Measurements from ENCODE around the gene POLR2B.
A peak's percentile ranks its signal among the peaks of the same experiment; 100 is the strongest.
"Not testable (repeated sequence)": the region's sequence is repeated elsewhere in the genome, so short reads cannot be mapped to it uniquely, and the experiment has no call there.

Gene POLR2B

GRCh38 chr4:56990109-56990905 is 11.6 kb downstream of the POLR2B start:
- no peak for DNase-seq

DNA sequence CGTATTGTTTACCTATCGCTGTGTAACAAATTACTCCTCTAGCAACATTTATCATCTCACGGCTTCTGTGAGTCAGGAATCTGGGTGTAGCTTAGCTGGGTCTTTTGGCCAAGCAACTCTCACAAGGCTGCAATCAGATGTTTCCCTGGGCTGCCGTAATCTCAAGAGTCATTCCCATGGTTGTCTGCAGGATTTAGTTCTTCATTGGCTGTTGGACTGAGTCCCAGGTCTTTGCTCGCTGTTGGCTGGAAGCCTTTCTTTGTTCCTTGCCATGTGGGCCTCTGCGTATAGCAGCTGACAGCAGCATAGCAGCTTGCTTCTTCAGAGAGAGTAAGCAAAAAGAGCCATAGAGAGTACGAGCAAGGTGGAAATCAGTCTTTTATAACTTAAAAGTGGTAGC is 16.8 kb downstream of the POLR2B start:
- no peak for DNase-seq

DNA sequence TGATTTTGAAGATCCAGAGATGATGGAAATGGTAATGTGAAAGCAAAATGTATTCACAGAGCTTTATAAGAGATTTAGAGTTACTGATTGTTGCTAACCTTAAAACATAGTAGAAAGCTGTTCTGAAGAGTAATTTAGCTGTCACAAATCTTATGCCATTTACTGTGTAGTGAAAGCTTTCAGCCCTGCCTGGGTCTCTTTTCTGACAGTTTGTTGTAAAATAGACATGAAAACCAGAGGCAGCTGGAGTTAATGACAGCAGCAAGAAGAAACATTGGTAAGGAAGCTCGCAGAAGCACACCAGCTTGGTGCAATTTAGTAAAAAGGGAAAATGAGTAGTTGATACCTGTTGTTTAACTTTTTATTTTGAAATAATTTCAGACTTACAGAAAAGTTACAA is 21.1 kb downstream of the POLR2B start:
- no peak for DNase-seq

DNA sequence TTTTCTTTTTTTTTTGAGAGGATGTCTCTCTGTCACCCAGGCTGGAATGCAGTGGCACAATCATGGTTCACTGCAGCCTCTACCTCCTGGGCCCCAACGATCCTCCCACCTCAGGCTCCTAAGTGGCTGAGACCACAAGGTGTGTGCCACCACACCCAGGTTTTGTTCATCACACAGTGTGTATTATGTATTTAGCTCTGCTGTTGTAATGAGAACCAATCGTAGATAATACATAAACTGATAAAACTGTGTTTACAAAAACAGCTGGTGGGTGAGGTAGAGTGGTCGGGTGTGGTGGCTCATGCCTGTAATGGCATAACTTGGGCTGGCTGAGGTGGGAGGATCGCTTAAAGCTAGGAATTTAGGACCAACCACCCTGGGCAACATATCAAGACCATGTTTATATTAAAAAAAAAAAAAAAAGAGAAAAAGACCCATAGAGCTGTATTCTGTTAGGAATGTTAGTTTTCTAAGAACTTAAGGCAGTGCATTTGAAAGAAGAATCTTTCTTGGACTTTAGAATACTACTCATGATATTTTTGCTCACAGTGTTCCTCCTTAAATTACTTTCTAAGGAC is 34.9 kb downstream of the POLR2B start:
- no peak for DNase-seq

GRCh38 chr4:57018980-57019379 is 40.3 kb downstream of the POLR2B start:
- DNase-seq: no peak

GRCh38 chr4:57020467-57021101 is 41.9 kb downstream of the POLR2B start:
- DNase-seq: peak; percentile 6

DNA sequence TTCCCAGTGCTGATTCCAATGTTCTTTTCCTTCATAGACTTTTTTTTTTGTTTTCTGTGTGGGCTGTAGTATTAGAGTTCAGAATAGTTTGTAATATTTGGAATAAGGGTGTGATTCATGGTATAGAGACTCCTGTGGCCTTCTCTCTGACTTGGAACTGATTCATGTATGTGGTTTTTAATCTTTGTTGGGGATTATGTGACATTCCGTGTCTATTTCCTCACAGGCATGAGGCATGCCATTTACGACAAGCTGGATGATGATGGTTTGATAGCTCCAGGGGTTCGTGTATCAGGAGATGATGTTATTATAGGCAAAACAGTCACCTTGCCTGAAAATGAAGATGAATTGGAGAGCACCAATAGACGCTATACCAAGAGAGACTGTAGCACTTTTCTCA is 44.4 kb downstream of the POLR2B start:
- DNase-seq: peak; percentile 46

DNA sequence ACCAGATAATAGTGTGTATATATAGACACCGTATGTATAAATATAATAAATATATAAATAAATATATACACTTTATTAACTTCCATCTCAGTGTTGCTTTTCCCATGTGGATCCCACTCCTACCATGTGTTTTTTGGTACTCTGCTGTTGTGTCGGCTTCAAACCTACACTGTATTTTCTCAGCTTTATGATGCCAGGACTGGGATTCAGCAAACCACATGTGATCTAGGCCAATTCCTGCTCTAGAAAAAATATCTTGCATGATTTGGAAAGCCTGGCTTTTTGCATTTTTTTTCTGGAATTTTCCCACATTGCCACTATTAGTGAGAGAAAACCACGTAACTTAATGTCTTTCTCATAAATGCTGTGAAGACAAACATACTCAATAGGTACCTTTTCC is 55.8 kb downstream of the POLR2B start:
- DNase-seq: no peak

DNA sequence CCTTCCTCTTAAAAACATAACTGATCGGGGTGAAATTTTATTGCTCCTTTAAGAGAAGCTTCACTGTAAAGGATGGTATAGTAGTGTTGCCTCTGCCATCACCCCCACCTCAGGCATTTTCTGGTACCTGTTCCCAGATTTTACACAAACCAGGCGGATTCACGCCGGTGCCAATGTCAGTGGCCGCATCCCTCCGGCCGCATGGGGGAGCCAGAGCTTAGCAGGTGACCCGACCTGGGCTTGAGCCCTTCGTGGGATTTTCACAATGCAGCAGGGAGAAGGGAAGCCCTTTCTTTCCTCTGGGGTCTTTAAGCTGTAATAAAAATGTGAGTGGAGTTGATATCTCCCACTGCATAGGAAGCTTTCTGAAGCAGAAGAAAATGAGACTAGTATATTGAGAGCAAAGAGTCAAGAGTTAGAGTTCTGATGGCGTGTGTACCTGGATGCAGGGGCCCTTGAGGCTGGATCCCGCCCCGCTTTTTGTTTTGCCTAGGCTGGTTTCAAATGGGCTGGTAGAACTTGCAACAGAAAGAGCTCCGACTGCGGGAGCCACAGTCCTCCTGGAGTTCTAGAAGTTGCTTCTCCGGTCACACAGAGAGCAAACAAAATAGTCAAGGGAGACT is 59.4 kb downstream of the POLR2B start:
- DNase-seq: peak; percentile 50

DNA sequence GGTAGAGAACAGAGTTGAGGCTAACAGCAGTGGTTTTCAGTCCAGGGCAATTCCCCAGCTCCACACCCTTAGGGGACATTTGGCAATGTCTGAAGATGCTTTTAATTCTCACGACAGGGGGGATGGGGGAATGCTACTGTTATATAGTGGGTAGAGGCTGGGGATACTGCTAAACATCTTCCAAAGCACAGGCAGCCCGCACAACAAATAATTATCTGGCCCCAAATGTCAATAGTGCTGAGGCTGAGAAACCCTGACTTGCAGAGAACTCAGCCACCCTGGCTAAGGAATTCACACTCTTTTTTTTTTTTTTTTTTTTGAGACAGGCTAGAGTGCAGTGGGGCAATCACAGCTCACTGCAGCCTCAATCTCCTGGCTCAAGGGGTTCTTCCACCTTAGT is 60.6 kb downstream of the POLR2B start:
- no peak for DNase-seq

DNA sequence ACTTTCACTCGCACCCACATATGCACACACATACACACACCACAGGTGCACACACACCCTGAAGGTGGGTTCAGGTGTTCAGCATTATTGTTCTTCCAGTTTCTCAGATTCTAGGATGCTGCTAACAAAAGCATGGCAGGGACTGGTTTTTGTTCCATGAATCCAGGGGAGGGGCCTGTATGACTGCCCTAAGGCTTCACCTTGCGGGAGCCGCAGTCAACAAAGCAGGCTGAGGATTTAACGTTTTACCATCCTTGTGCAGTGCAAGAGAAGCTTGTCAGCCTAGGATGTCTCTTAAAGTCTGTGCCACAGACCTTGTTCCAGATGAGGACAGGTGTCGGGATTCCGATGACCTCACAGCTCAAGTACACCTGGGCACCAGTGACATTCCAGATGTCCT is 61.8 kb downstream of the POLR2B start:
- DNase-seq: no peak

- no peak for DNase-seq
These were observed 62.3 kb downstream of the POLR2B start for GRCh38 chr4:57041020-57041419.

DNA sequence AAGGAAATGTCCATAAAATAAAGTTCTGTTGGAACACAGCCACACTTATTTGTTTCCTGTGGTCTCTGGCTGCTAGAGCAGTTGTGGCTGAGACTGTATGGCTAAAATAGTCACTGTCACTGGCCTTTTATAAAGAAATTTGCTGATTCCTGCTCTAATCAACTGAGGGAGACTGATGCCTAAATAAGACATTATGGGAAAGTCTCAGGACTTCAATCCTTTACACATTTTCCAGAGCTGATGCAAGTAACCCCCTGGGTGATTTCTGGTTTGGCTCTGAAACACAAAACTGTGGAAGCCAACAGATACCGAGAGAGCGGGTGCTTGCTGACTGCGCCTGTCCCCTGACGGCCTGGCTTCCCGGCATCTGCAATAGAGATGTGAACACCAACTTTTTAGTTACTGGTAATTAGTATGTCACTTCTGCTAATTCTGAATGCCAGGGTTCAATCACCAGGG is 64.0 kb downstream of the POLR2B start:
- DNase-seq: no peak

DNA sequence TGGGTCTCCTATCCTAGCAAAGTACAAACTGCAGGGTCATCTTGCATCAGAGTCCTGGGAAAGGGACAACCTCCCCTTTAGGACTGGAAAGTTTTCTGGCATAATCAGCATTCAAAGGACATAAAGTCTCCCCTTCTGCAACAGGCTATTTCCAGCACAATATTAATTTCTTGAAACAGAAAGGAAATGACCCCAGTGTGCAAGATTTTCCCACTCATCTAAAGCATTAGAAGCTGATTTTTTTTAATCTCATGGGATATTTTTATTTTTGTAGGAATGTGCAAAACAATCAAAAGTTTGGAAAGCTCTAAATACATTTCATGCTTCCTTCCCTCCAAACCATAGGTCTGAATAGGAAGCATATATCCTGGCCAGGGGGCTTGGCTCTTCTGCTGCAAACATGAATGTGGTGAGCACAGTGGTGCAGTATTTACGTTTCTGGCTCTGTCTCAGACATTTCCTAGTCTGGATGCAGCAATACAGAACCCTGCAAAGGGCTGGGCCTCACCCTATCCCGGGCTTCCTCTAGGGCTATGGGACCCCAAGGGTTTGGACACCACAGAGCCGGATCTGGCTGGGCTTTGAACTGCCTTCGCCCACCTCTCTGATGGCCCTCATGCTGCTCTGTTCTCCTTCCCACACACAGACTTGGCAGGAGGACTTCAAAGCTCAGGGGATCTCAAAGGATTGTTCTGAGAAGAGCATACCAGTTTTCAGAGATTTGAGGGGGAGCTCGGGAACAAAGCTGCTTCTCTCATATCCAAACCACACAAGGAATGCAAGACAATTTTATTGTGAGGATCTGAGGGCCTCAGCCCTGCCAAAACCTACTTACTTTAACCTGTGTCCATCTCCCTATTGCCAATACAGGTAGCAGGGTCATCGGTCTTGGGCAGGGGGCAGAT is 64.9 kb downstream of the POLR2B start:
- DNase-seq: no peak

DNA sequence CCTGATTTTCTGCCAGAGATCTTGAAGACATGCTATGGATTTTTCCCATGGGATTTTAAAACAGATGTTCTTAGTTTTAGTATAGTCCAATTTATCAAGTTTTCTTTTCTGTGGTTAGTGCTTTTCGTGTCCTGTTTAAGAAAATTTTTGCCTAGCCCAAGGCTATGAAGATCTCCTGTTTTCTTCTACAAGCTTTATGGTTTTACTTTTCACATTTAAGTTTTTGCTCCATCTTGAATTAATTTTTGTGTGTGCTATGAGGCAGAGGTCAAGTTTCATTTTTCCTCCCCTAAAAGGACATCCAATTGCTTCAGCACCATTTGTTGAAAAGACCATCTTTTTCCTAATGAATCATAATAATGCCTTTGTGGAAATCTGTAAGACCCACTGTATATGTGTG is 65.6 kb downstream of the POLR2B start:
- no peak for DNase-seq

DNA sequence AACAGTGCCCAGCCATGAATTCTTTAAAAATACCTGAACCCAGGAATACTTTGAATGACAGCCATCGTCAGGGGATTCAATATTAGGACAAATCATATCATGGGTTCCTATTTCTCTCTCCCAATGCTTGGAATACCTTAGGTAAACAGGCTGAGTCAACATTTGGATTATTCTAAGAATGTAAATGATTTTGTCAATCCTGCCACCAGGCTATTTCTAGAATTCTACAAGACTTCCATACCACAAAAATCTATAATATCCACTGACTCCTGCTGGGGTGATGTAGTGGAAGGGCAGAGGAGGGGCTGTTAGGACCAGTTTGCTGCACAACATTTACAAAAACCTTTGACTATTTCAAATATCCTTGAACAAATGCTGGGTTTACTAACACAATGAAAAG is 66.3 kb downstream of the POLR2B start:
- no peak for DNase-seq

DNA sequence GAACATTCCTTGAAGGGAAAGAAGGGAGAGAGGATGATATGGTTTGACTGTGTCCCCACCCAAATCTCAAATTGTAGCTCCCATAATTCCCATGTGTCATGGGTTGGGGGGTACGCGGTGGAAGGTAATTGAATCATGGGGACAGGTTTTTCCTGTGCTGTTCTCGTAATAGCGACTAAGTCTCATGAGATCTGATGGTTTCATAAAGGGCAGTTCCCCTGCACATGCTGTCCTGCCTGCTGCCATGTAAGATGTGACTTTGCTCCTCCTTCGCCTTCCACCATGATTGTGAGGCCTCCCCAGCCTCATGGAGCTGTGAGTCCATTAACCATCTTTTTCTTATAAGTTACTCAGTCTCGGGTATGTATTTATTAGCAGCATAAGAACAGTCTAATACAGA is 68.3 kb downstream of the POLR2B start:
- not testable (repeated sequence) for DNase-seq

DNA sequence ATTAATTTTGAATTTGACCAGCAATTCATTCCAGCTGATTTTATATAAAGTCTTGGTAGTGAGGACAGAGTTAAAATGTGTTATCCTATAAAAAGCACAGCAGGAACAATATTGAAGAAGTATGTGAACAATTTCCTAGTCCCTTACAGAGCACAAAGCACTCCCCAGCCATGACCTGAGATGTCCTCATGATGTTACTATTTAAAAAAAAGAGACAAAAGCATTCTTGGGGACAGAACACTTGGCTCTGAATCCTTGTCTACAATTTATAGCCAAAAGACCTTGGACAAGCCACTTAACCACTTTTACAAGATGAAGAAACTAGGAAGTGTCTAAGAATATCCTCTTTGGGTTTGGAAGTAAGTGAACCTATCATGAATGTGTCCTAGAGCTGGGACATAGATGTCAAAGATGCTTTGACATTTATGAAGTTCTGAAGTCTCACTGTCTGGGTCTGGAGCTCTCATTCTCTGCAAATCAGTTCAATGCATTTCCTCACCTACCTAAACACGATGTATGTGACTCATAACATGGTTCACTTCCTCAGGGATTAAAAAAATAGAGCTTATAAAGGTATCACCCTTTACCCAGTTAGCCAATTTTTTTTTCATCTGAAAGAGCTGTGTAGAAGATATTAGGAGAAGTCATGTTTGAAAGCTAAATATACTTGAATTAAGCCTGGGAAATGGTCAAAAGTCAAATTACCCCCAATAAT is 70.1 kb downstream of the POLR2B start:
- no peak for DNase-seq

GRCh38 chr4:57051095-57051494 is 72.4 kb downstream of the POLR2B start:
- DNase-seq: no peak

- DNase-seq: no peak
These were observed 72.8 kb downstream of the POLR2B start for GRCh38 chr4:57051524-57051923.

GRCh38 chr4:57053508-57053907 is 74.8 kb downstream of the POLR2B start:
- peak; percentile 16 for DNase-seq

- DNase-seq: no peak
These were observed 77.2 kb downstream of the POLR2B start for GRCh38 chr4:57055886-57056285.
